K562 (cell line): Measurements from ENCODE around the gene SYNGR3. TPM values are rescaled to one million over a fixed set of nuclear protein-coding genes. Genes with fewer than 3 reads are reported as not detected.

ENCODE experiments used
- CSDE1 ChIP-seq, 2 experiments: fragments of 450-650 bp; IDR thresholded peaks; 2 replicates each; pipeline ENCODE4 v1.6.1; 2016; ENCODE audit warnings: mild to moderate bottlenecking in 1 of 2
- ETS2 ChIP-seq: IDR thresholded peaks from 2 replicates; pipeline ENCODE4 v1.6.1; 2016; ENCODE audit warnings: borderline replicate concordance, missing genetic modification characterization, mild to moderate bottlenecking, moderate library complexity, missing compliant biosample characterization; ENCODE audit not compliant: poor library complexity, severe bottlenecking
- GABPA ChIP-seq: fragments of 200-800 bp; sonication (Bioruptor generic); conservative IDR thresholded peaks from 2 replicates; pipeline ENCODE4 v1.6.1; 2016; ENCODE audit warnings: low read depth, missing genetic modification characterization, missing compliant biosample characterization
- MCM3 ChIP-seq: fragments of 450-650 bp; IDR thresholded peaks from 2 replicates; pipeline ENCODE4 v1.6.1; 2016
- MYBL2 ChIP-seq, 2 experiments: fragments of 450-650 bp in 1 of 2; sonication (generic) in 1 of 2; formaldehyde crosslinking in 1 of 2; IDR thresholded peaks; 2 replicates each; pipeline versions ENCODE4 v1.6.1 to v1.8.1; 2017 to 2022; ENCODE audit warnings: borderline replicate concordance in 1 of 2, inconsistent platforms in 1 of 2, low read depth in 1 of 2, mild to moderate bottlenecking in 1 of 2, missing genetic modification reagents in 1 of 2, moderate library complexity in 1 of 2
- MYNN ChIP-seq, 2 experiments: sonication (generic); formaldehyde crosslinking in 1 of 2; IDR thresholded peaks; 2 replicates each; pipeline versions ENCODE4 v1.5.0 to v1.6.1; 2016 to 2020; ENCODE audit warnings: antibody characterized with exemption in 1 of 2, missing genetic modification reagents in 1 of 2
- OTX1 ChIP-seq: fragments of 450-650 bp; formaldehyde crosslinking; IDR thresholded peaks from 2 replicates; pipeline ENCODE4 v1.4.0; 2022; ENCODE audit warnings: mild to moderate bottlenecking
- PHF20 ChIP-seq: fragments of 450-650 bp; IDR thresholded peaks from 2 replicates; pipeline ENCODE4 v1.6.1; 2018; ENCODE audit not compliant: partially characterized antibody
- POLR2A ChIP-seq: fragments of 450-650 bp; conservative IDR thresholded peaks from 2 replicates; pipeline ENCODE4 v1.6.1; 2016
- RBM25 ChIP-seq: fragments of 200-400 bp; formaldehyde crosslinking; IDR thresholded peaks from 2 replicates; pipeline ENCODE4 v1.6.1; 2018; ENCODE audit warnings: low read length, low read depth, moderate library complexity; ENCODE audit not compliant: severe bottlenecking
- RHOXF2B ChIP-seq: fragments of 250-450 bp; sonication (Bioruptor Pico); conservative IDR thresholded peaks from 2 replicates; pipeline ENCODE4 v1.5.1; 2021
- SFPQ ChIP-seq: fragments of 200-400 bp; formaldehyde crosslinking; IDR thresholded peaks from 2 replicates; pipeline ENCODE4 v1.6.1; 2017; ENCODE audit warnings: mild to moderate bottlenecking, low read depth, low read length, moderate library complexity
- ZC3H4 ChIP-seq: sonication (generic); formaldehyde crosslinking; IDR thresholded peaks from 2 replicates; pipeline ENCODE4 v1.9.0; 2021; ENCODE audit warnings: missing genetic modification reagents, borderline replicate concordance
- ZHX1 ChIP-seq: fragments of 150-350 bp; conservative IDR thresholded peaks from 2 replicates; pipeline ENCODE4 v1.6.1; 2014; ENCODE audit warnings: low read length
- ZNF197 ChIP-seq: fragments of 200-800 bp; sonication (Bioruptor generic); IDR thresholded peaks from 2 replicates; pipeline ENCODE4 v1.6.1; 2016; ENCODE audit warnings: low read depth, missing genetic modification characterization, missing compliant biosample characterization
- ZNF274 ChIP-seq: IDR thresholded peaks from 2 replicates; pipeline ENCODE4 v1.6.1; 2011; ENCODE audit warnings: low read depth, mild to moderate bottlenecking, low read length, moderate library complexity, borderline replicate concordance
- ZNF277 ChIP-seq: fragments of 250-450 bp; sonication (Bioruptor Pico); IDR thresholded peaks from 2 replicates; pipeline ENCODE4 v1.8.0; 2022; ENCODE audit warnings: inconsistent platforms, mild to moderate bottlenecking, moderate library complexity, borderline replicate concordance
- ZNF444 ChIP-seq: fragments of 250-450 bp; sonication (Bioruptor Pico); IDR thresholded peaks from 2 replicates; pipeline ENCODE4 v1.4.0; 2020; ENCODE audit warnings: mild to moderate bottlenecking, moderate library complexity
- ZNF764 ChIP-seq: fragments of 250-450 bp; sonication (Bioruptor Pico); IDR thresholded peaks from 2 replicates; pipeline ENCODE4 v1.4.0; 2020; ENCODE audit warnings: low read depth, mild to moderate bottlenecking, moderate library complexity
- polyA plus RNA-seq, 8 experiments: library from polyadenylated mRNA; depleted of rRNA in 4 of 8; stranded (reverse) in 5 of 8; unstranded in 3 of 8; fragments of >200 nt; fragmentation: Nextera tagmentation in 2 of 8; fragmentation: Illumina TruSeq in 1 of 8; extraction: Ambion mirVana in 2 of 8; extraction: Trizol in 1 of 8; gene quantifications; 2 replicates each; pipeline versions ENCODE4 v1.2.1 to v1.2.3, GENCODE V29; 2011 to 2014; ENCODE audit warnings: inconsistent platforms in 1 of 8, missing spikeins in 1 of 8
- total RNA-seq, 7 experiments: library from RNA; depleted of rRNA in 6 of 7; stranded (reverse); fragments of >200 nt in 6 of 7; fragmentation: Illumina TruSeq in 2 of 7; extraction: Trizol in 2 of 7; gene quantifications; 2 replicates each; pipeline versions ENCODE4 v1.2.1 to v1.2.3, GENCODE V29; 2011 to 2021; ENCODE audit warnings: low replicate concordance in 1 of 7
- TF ChIP-seq, protein P1 (sequence below), 2 experiments: IDR thresholded peaks; 2 replicates each; pipeline ENCODE4 v1.6.1; 2011; ENCODE audit warnings: borderline replicate concordance in 1 of 2, control low read depth in 1 of 2, low read depth in 1 of 2, low read length in 1 of 2, mild to moderate bottlenecking in 1 of 2, mixed read lengths in 1 of 2, moderate library complexity in 1 of 2; ENCODE audit not compliant: insufficient read depth in 1 of 2, insufficient read length in 1 of 2, poor library complexity in 1 of 2, severe bottlenecking in 1 of 2; ENCODE audit errors: extremely low read depth in 1 of 2

The SYNGR3 gene
- total and polyA plus RNA-seq, 9 of the 15 experiments (the other 6 are each of a cell fraction or from before 2014, with no cell fraction given): 3.7 to 69.2 (median 36.3) TPM

- TF ChIP-seq, protein P1, sequence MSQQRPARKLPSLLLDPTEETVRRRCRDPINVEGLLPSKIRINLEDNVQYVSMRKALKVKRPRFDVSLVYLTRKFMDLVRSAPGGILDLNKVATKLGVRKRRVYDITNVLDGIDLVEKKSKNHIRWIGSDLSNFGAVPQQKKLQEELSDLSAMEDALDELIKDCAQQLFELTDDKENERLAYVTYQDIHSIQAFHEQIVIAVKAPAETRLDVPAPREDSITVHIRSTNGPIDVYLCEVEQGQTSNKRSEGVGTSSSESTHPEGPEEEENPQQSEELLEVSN (IDR thresholded peaks at IDR 0.05; ENCODE audit: borderline replicate concordance in 1 of 2, extremely low read depth in 1 of 2, insufficient read depth in 1 of 2, insufficient read length in 1 of 2, low read depth in 1 of 2, low read length in 1 of 2, poor library complexity in 1 of 2, severe bottlenecking in 1 of 2): no peak
- TF ChIP-seq ZNF277 (CRISPR knock-in tag) (no peak), ZNF764 (CRISPR knock-in tag) (no peak), ZHX1 (no peak), RBM25 (no peak), ZNF197 (no peak), ZC3H4 (CRISPR knock-in tag) (peak; percentile 51; the same call in 1 of the 2 replicates), MYNN (IDR thresholded peaks at IDR 0.05) (peak; percentile 62; the same call in 1 of the 2 replicates), MYNN (CRISPR knock-in tag; IDR thresholded peaks at IDR 0.05) (no peak), OTX1 (CRISPR knock-in tag) (no peak), ZNF274 (no peak), MCM3 (no peak), GABPA (tag) (no peak), ZNF444 (CRISPR knock-in tag) (no peak), ETS2 (tag) (no peak), SFPQ (no peak), PHF20 (no peak), CSDE1 (IDR thresholded peaks at IDR 0.05) (no peak), MYBL2 (IDR thresholded peaks at IDR 0.05; ENCODE audit: low read depth) (no peak), MYBL2 (CRISPR knock-in tag; IDR thresholded peaks at IDR 0.05; ENCODE audit: borderline replicate concordance) (no peak), POLR2A (no peak), RHOXF2B (CRISPR knock-in tag) (no peak)
Measured at GRCh38 chr16:1942047-1942809, 47.5 kb upstream of the SYNGR3 start (continued).
